ENCODE data around the gene THBS2. TPM values are rescaled to one million over a fixed set of nuclear protein-coding genes. Genes with fewer than 3 reads are reported as not detected.
"Not testable (repeated sequence)": the region's sequence is repeated elsewhere in the genome, so short reads cannot be mapped to it uniquely, and the experiment has no call there.

Gene THBS2
- total and polyA plus RNA-seq, 2 donors (not counting 3 experiments of a cell fraction or from before 2014, with no cell fraction given) = 0.08 TPM; not detected in 1

- intact Hi-C loops (cut with micrococcal nuclease) = no loop called here
- Histone ChIP-seq H3K9me3 (replicated peaks; ENCODE audit: control insufficient read depth, insufficient read depth, low read length) (peaks cover 2% of the 10 kb centered on the region), H3K4me1 (ENCODE audit: control insufficient read depth, extremely low read depth, insufficient read depth, low read length) (no peaks in the 10 kb centered on the region), H2AFZ (ENCODE audit: low read depth, low read length) (no peak overlapping the region), H3K27ac (ENCODE audit: insufficient read depth, low read depth, low read length) (no peak overlapping the region), H3K9ac (replicated peaks; ENCODE audit: extremely low read depth, insufficient read depth, low read length) (no peak overlapping the region), H4K20me1 (replicated peaks; ENCODE audit: control insufficient read depth, extremely low read depth, insufficient read depth, low read length) (no peaks in the 10 kb centered on the region), H3K4me2 (ENCODE audit: insufficient read depth, low read length) (no peak overlapping the region), H3K79me2 (ENCODE audit: control insufficient read depth, insufficient read depth, low read length) (no peaks in the 10 kb centered on the region), H3K36me3 (ENCODE audit: control insufficient read depth in 2 of 2, extremely low read depth in 1 of 2, insufficient read depth in 2 of 2, low read length in 2 of 2) (no peaks in the 10 kb centered on the region), H3K9me1 (replicated peaks; ENCODE audit: control insufficient read depth, extremely low read depth, insufficient read depth, low read length) (no peaks in the 10 kb centered on the region), H3K27me3 (ENCODE audit: control insufficient read depth in 2 of 2, insufficient read depth in 2 of 2, low read length in 2 of 2) (no peaks in the 10 kb centered on the region), H3K4me3 (replicated peaks in 1 of 3; ENCODE audit: insufficient read depth in 1 of 3, low read depth in 1 of 3, low read length in 3 of 3) (no peak overlapping the region)
- BruUV-seq (replicated peaks) = no TSS peak
- no peak for DNase-seq (ENCODE audit: low read depth, low spot score)
- FAIRE-seq = no peak
- ChIA-PET CTCF (no interaction called here), POLR2A (no interaction called here)
- TF ChIP-seq MAX (IDR thresholded peaks at IDR 0.05; ENCODE audit: insufficient read depth, insufficient read length) (no peak), POLR2AphosphoS5 (IDR thresholded peaks at IDR 0.05; ENCODE audit: insufficient read depth, low read depth, low read length) (no peak), CTCF (IDR thresholded peaks at IDR 0.05; ENCODE audit: extremely low read depth in 1 of 2, insufficient read depth in 1 of 2, low read depth in 1 of 2, low read length in 2 of 2) (no peak), MYC (IDR thresholded peaks at IDR 0.05; ENCODE audit: low read depth, low read length) (no peak), GATA2 (IDR thresholded peaks at IDR 0.05; ENCODE audit: insufficient read depth, insufficient read length, low read depth, low read length) (no peak), FOS (IDR thresholded peaks at IDR 0.05; ENCODE audit: borderline replicate concordance, insufficient read depth, low read length) (no peak), POLR2A (IDR thresholded peaks at IDR 0.05; ENCODE audit: low read depth, low read length) (no peak), EZH2 (IDR thresholded peaks at IDR 0.05; ENCODE audit: borderline replicate concordance, low read depth, low read length, severe bottlenecking) (no peak), JUN (IDR thresholded peaks at IDR 0.05; ENCODE audit: borderline replicate concordance, insufficient read depth, insufficient read length, low read depth) (no peak)
- dilution Hi-C loops (cut with MboI; ENCODE audit: extremely low pct_ligation_motif_present, low sequenced_read_pairs) = no loop called here
These were observed 47.3 kb upstream of the THBS2 start for GRCh38 chr6:169300916-169301315.

GRCh38 chr6:169298626-169299025, 45.0 kb upstream of the THBS2 start:
- not testable (repeated sequence) for FAIRE-seq; BruUV-seq (replicated peaks)

More at GRCh38 chr6:169298626-169299025, 45.0 kb upstream of the THBS2 start:
- H3K9ac ChIP-seq (replicated peaks; ENCODE audit: extremely low read depth, insufficient read depth, low read length); H3K9me1 ChIP-seq (replicated peaks; ENCODE audit: control insufficient read depth, extremely low read depth, insufficient read depth, low read length); intact Hi-C loops (cut with micrococcal nuclease); H3K36me3 ChIP-seq (ENCODE audit: control insufficient read depth in 2 of 2, extremely low read depth in 1 of 2, insufficient read depth in 2 of 2, low read length in 2 of 2); DNase-seq (ENCODE audit: low read depth, low spot score); H3K4me3 ChIP-seq (replicated peaks in 1 of 3; ENCODE audit: insufficient read depth in 1 of 3, low read depth in 1 of 3, low read length in 3 of 3); POLR2A ChIA-PET; H4K20me1 ChIP-seq (replicated peaks; ENCODE audit: control insufficient read depth, extremely low read depth, insufficient read depth, low read length); H3K9me3 ChIP-seq (replicated peaks; ENCODE audit: control insufficient read depth, insufficient read depth, low read length); H3K4me2 ChIP-seq (ENCODE audit: insufficient read depth, low read length); H3K27ac ChIP-seq (ENCODE audit: insufficient read depth, low read depth, low read length); H2AFZ ChIP-seq (ENCODE audit: low read depth, low read length); CTCF ChIA-PET; H3K27me3 ChIP-seq (ENCODE audit: control insufficient read depth in 2 of 2, insufficient read depth in 2 of 2, low read length in 2 of 2); H3K4me1 ChIP-seq (ENCODE audit: control insufficient read depth, extremely low read depth, insufficient read depth, low read length); H3K79me2 ChIP-seq (ENCODE audit: control insufficient read depth, insufficient read depth, low read length); dilution Hi-C loops (cut with MboI; ENCODE audit: extremely low pct_ligation_motif_present, low sequenced_read_pairs): not testable (repeated sequence)
